NCI-H460 (cell line): Measurements from ENCODE around the gene KCNMA1. TPM values are rescaled to one million over a fixed set of nuclear protein-coding genes. Genes with fewer than 3 reads are reported as not detected.
"Not testable (repeated sequence)": the region's sequence is repeated elsewhere in the genome, so short reads cannot be mapped to it uniquely, and the experiment has no call there.

ENCODE experiments used
- DNase-seq: peaks from one replicate; pipeline ENCODE4 v3.0.0-alpha.2; 2016; ENCODE audit warnings: low read depth; ENCODE audit errors: extremely low read depth
- total RNA-seq: library from RNA; depleted of rRNA; stranded (reverse); fragments of >200 nt; shearing (Covaris generic); gene quantifications from 2 replicates; pipeline ENCODE4 v1.2.3, GENCODE V29; 2014

KCNMA1 gene
- total RNA-seq, 1 experiment from 2014 or later, result 0.54 TPM

DNA sequence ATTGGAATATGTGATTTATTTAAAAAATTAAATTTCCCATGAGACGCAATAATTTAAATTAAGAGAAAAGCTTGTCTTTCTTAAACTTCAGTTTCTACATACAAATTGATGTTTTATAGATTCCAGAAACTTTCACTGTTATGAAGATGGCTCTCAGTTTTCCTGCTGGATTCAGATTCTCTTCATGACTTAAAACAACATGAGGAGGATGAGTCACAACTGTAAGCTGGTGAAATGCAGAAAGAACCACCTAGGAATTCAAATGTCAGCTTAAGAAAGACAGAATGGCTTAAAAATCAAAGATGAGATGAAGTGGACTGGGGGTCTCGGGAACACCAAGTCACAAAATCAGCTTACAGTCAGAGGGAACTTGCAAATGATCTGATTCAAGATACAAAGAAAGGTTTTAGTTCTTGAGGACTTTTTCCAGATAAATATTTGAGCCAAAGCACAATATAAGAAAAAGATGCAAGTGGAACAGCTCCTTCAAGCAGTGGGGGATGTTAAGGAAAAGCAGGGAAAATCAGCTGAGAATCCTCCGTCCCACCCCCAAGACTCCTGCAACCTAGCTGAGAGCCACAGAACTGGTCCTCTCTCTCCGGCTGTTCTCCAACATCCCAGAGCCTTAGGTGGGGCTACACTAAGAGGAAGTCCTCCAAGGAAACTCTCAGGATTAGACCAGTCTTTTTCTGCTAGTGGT is 279.8 kb downstream of the KCNMA1 start:
- no peak for DNase-seq

DNA sequence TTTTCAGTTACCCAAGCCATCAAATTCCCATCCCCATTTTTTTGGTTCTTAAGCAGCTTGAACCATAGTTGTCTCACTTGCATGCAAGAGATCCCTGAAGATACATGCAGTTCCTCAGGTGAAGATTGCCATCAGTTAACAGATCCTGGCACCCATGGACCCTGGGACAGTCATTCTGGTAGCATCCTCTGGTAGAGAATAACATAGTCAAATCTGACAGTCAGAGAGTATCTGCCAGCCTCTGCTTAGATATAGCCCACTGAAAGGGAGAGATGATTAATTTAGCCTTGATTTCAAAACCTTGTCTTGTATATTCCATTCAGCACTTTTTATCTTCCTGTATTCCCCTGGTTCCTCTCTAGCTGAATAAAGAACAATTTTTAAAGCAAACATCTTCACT is 280.4 kb downstream of the KCNMA1 start:
- DNase-seq, result no peak

DNA sequence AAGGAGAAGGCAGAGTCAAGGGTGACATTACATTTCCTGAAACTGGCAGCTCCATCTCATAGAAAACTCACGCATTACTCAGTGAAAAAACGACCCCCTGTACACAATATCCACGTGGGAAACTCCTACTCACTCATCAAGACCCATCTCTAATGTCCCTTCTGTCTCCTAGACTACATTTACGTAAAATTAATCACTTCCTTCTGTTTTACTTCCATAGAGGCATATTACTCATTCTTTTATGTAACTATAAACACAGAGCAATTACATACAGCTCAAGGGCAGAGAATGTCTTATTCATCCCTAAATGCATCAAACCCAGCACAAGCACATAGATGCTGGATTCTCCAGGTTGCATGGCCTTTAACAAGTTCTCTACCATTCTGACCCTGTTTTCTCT is 281.8 kb downstream of the KCNMA1 start:
- DNase-seq, result peak; percentile 53

DNA sequence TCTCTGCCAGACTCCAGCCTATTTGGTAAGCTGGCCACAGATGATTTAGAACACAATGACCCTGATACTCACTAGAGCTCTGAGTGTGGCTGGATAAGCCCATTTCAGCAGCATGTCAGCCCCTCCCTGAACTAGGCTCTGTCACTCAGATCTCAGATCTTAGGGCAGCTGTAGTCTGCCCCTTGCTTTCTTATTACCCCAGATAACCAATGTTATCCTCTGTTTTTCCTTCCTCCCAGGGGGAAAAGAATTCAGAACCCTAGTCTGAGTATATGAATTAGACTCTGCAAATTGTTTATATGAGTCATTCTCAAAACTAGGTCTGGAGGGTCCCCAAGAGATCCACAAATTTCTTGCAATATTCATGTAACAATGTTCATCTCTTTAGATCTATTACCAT is 286.2 kb downstream of the KCNMA1 start:
- no peak for DNase-seq

DNA sequence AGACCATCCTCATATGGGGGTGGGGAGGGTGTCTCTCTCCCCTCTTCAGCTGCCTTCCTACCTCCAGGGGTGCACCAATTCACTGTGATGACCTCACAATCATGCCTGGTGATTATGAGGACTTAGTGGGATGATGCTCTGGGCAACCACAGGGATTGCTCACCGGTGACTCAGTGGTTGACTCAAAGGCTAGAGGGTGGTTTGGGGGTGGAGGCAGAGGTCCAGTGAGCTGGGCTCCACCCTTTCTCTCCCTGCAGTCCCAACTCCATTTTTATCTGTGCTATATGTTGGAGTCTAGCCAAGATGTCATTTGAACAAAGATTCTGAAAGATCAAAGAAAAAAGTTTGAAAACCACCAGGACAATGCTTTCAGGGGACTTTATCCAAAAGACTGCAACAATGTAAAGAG is 286.9 kb downstream of the KCNMA1 start:
- peak; percentile 88 for DNase-seq

DNA sequence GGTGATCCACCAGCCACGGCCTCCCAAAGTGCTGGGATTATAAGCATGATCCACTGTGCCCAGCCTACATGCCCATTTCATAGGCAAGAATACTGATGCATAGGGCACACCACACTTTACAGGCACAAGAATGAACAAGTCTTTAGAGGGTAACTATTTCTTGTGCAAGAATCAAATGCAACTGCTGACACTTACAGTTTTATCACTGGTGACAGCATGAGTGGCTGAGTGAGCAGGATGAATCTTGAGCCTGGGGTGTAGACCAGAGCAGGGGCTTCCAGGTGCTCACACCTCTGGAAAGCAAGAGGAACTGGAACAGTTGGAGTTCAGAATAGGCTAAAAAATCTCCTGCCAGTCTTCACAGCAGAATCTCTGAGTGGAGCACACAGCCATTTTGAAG is 287.5 kb downstream of the KCNMA1 start:
- DNase-seq, result no peak

DNA sequence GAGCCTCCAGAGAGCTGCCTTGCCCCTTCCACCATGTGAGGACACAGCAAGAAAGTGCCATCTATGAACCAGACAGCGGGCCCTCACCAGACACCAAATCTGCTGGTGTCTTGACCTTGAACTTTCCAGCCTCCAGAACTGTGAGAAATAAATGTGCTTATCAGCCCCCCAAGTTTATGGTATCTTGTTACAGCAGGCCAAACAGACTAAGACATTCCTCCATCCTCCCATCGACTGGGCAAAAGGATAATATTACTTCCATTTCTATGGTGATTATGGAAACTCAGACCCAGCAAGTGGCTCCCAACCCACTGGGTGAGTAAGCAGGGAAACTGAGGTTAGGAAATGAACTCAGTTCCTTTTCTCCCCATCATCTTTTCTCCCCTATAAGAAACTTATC is 288.4 kb downstream of the KCNMA1 start:
- no peak for DNase-seq

DNA sequence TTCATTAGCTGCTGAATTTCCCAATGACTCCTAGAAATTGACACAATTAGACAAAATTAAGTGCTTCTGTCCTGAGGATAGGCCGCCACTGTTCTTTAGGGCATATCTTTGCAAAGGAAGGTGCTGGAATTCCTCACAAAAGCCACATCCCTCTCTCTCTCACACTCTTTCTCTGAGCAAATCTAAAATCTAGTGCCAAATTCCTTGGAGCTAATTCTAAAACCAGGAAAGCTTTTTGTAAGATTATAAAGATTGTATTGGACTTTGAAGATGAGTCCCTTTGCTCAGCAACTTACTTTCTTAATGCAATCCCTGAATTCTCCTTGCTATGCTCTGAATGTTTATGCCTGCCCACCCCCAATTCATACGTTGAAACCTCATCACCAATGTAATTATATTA is 288.9 kb downstream of the KCNMA1 start:
- DNase-seq, result no peak

DNA sequence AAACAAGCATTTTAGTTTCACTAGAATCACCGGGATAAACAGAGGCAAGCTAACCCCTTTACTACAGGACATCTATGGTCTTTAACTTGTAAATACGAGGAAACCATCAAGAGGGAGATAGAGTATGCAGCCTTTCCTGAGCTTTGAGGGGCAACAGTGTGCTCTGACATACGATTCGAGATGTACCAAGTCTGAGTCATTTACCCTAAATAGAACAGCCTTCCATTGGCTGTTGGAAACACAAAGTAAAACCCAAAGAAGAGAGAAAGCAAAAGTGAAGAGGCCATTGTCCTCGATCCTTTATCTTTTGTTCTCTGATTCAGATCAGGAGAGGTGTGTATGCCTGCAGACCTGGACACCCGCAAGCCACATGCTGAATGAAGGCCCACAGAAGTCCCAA is 289.5 kb downstream of the KCNMA1 start:
- no peak for DNase-seq

DNA sequence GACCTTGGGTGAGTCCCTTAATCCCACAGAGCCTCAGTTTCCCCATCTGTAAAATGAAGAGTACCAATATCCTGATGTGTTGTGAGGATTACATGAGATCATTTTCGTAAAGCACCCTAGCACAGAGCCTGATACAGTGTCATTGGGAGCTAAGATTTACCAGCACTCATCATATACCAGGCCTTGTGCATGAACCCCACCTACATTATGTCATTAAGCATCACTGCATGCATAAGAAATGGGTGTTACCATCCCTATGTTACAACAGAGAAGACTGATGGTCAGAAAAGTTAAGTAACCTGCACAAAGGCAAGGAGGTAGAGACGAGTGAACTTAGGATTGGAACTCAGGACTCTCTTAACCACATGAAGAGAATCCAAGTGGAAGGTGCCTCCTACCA is 290.6 kb downstream of the KCNMA1 start:
- DNase-seq, result no peak

DNA sequence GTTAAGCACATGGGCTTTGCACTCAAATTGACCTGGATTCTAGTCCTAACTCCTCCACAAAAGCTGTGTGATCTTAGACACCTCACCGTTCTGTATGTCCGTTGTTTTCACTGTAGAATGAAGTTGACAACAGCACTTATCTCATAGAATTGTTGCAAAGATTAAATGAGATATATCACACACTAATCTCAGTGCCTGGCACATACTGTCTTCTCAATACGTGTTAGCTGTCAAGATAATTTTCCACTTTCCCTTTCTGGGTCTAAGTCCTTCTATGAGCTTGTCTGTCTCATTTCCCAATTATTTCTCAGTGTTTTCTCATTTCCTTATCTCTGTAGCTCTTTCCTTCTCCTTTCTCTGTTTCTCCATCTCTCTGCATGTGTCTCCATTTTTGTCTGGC is 296.6 kb downstream of the KCNMA1 start:
- no peak for DNase-seq

DNA sequence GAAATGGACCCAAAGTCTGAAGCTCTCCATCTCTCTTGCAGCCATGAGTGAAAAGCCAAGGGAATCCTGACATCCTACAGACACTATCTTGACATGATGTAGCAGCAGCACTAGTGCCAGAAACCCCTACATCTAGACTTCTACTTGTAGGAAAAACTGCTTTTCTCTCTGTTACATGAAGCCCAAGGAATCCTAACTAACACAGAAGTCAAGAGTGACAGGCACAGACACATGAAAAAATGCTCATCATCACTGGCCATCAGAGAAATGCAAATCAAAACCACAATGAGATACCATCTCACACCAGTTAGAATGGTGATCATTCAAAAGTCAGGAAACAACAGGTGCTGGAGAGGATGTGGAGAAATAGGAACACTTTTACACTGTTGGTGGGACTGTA is 297.7 kb downstream of the KCNMA1 start:
- not testable (repeated sequence) for DNase-seq

DNA sequence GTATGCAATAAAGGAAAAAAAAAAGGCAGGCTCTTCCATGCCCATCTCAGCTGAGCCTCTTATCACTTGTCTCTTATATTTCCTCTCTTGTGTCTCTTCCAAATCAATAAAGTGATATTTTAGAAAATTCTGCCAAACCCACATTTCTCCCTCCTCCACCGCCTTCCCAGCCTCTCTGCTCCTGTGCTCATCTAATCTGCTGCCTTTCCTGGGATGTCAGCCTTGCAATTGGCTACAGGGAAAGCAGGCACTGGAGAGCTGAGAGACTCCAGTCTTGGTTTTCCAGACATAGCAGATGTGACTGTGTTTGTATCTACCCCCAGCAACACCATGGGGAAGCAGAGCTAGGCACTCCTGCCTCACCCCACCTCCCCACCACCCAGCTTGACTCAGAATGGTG is 298.4 kb downstream of the KCNMA1 start:
- no peak for DNase-seq

DNA sequence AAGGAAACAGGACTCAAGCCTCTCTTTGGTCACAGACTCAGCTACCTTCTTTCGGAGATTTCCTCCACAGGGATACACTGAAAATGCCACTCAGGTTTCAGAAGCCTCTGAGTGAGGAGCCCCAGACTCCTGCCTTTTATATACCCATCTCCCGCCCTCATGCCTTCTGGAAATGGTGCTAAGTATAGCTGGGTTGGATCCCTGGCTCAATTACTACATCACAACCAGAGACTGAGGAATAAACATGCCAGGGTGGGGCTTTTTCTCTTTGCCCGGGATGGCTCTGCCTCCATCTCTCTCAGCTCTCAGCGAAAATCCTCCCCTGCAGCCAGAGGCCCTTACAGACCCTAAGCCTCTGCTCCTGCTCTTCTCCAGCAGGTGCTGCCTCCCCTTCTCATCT is 299.5 kb downstream of the KCNMA1 start:
- no peak for DNase-seq

DNA sequence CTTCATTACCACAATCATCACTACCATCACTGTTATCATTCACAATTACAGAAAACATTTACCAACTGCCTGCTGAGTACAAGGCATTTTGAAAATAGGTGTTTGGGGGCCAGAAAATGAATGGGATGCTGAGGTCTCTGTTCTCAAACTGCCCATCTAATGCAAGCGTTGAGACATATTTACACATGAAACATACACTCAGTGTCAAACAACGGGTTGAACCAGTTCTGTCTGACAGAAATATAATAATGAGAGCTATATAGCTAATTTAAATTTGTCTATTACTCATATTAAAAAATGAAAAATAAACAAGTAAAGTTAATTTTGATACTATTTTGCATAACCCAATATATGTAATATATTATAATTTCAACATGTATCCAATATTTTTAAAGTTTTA is 303.1 kb downstream of the KCNMA1 start:
- DNase-seq, result no peak

DNA sequence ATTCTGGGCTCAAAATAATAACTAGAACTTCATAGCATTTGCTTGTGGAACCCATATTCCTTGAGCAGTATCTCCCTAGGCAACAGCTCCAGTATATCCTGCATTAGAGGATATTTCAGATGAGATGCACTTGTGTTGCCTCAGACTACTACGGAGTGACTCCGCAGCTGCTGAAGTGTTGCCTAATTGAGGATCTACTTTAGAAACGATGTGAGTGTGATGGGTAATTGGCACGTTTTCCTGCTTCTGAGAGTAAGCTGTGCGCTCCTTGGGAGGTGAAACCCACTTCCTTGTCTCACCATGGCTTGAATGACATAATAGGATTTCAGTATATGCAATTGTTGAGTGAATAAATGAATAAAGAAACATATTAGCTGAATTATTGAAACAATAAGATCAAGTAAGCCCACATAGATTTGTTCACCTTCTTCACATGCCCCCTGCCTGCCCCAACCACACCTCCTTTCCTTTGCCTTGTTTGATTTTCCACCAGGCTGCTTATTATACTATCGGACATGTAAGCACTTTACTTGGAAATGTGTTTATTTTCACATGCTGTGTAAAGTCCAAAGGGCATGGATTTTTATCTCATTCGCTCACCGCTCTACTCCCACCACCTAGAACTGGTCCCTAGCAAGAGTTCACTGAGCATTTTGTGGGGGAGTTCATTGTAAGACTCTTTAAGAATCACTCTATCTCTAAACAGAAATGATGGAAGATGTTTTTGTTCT is 303.8 kb downstream of the KCNMA1 start:
- DNase-seq, result no peak

DNA sequence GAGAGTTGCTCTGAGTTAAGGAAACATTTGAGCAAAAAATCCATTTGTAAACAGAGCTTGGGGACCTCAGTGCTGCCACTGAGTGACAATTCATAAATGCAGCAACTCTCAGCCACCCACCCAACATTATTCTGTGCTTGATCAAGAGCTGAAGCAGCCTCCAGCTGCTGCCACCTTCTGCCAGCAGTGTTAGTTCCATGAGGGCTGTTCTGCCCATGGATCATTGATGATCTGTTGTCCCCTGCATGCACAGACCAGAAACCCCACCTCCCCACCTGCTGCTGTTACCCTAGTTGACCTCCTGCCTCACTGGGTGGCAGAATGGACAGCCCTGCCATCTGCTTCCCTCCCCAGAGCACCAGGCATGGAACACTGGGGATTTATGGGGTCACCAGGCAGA is 305.4 kb downstream of the KCNMA1 start:
- no peak for DNase-seq

DNA sequence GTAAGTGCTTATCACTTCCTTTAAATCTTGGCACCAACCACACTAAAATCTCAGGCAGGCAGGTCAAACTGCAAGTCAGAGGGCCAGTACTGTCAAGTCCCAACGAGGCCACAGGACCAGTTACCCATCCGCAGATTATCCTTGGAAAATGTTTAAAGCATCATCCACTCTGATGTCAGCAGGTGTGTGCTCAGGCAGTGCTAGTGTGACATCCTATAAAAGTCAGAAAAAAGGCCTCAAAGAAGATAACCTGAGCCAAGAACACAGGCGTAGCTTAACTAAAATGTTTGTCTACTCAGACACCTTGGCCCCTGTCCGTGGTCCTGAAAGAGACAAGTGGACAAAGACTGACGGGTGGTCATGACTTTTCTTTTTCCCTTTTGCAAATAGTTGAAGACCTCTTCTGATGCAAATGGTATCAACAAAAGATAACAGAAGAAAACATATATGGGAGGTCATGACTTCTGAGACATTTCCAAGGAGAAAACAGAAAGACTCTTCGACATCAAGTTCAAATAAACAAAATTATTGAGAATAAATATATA is 309.3 kb downstream of the KCNMA1 start:
- peak; percentile 21 for DNase-seq

DNA sequence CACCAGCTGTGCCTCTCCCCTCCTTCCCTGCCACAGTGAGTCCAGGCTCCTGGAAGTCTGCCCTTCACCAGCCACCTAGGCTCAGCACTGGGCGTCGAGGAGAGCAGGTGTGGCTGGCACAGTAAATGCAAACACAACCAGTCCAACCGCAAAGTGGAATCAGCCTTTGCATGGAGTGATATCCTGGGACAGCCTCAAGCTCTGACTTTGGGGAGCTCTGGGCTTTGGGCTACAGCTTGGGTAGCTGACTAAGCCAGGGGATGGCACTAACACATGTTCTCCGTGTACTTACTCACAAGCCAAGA is 312.4 kb downstream of the KCNMA1 start:
- no peak for DNase-seq

DNA sequence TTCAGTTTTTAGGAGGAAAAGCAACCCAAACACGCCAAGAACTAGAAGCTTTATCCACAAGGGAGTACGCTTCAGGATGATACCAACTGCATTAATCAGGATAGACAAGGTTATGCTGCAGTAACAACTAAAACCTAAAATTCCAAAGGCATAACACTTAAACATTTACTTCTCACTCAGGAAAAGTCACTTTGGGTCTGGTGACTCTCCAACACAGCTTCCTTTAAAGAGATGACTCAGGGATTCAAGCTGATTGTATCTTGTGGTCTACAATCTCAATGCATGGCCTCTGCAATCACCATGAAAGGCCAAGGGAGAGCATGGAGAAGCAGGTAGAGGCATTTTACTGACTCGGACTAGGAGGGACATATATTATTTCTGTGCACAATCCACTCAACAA is 315.8 kb downstream of the KCNMA1 start:
- no peak for DNase-seq

DNA sequence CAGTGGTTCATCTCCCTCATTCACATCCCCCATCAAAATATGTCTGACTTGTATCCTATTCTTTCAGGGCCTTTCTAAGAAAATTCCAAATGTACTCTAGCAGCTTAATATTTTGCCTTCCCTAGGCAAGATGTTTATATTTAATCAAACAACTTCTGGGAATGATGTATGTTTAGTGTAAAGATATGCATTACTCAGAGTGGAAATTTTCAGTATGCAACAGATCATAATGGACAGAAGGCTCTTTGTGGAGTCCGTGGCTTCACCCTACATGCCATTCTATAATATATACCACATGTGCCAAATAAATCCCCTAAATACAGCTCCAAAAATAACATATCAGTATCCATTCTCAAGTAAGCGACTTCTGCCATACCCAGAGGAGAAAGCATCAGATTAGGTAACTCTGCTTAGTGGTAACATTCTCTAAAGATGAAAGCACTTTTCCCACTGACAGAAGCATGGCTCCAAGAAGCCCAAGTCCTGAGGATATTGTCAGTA is 316.6 kb downstream of the KCNMA1 start:
- no peak for DNase-seq

DNA sequence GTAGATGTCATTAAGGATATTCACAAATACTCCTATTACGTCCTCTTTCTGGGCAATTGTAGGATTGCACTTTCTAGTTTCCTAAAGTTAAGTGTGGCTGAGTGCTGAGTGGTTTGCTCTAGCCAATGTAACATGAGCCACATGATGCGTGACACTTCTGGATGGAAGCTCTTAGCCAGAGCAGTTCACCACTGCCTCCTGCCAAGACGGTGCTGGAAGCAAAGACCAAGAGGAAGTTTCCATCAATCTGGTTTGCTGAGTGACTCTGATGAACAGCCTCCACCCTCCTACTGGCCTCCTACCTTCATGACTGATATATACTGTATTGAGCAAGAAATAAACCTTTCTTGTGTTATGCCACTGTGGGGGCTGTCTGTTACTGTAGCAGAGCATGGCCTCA is 318.1 kb downstream of the KCNMA1 start:
- no peak for DNase-seq
